Stimulated activated CD4-positive, alpha-beta T cell treated with anti-CD3 and anti-CD28 coated beads, Interleukin-1b, Interleukin-23, amount 100 ng/mL, for 4 hours (primary cell): ENCODE data around the gene TNFSF12.

Source experiments
- DNase-seq, 2 donors: peaks; one replicate each; pipeline ENCODE4 v3.0.0-alpha.2; 2020; ENCODE audit warnings: low read depth in 2 of 2

TNFSF12 gene

DNA sequence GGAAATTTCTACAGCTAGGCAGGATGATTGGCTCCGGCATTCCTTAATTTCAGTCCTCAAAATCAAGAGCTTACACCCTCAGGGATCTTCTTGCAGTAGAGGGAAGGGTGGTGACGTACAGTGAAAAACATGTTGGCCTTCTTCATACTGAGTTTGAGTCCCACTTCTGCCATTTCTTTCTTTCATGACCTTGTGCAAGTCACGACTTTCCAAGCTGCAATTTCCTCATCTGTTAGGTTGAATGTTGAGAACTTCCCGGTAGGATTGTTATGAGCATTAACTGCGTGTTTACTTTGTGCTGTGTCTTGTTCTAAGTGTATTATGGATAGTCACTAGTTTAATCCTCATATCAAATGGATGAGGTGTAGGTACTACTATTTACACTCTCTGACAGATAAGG is 20.7 kb downstream of the TNFSF12 start:
- no peak for DNase-seq

DNA sequence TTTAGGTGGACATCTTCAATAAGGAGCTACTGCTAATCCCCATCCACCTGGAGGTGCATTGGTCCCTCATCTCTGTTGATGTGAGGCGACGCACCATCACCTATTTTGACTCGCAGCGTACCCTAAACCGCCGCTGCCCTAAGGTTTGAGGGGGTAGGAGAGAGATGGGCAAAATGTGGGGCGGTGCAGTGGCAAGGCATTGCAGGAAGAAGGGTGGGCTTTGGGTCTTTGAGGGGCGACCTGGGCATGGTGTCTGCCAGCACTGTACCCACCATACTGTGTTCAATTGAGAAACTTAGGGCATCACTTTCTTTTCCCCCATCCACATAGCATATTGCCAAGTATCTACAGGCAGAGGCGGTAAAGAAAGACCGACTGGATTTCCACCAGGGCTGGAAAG is 21.5 kb downstream of the TNFSF12 start:
- no peak for DNase-seq

DNA sequence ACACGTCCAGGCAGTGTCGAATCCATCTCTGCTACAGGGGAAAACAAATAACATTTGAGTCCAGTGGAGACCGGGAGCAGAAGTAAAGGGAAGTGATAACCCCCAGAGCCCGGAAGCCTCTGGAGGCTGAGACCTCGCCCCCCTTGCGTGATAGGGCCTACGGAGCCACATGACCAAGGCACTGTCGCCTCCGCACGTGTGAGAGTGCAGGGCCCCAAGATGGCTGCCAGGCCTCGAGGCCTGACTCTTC is 23.4 kb downstream of the TNFSF12 start:
- DNase-seq, result no peak

DNA sequence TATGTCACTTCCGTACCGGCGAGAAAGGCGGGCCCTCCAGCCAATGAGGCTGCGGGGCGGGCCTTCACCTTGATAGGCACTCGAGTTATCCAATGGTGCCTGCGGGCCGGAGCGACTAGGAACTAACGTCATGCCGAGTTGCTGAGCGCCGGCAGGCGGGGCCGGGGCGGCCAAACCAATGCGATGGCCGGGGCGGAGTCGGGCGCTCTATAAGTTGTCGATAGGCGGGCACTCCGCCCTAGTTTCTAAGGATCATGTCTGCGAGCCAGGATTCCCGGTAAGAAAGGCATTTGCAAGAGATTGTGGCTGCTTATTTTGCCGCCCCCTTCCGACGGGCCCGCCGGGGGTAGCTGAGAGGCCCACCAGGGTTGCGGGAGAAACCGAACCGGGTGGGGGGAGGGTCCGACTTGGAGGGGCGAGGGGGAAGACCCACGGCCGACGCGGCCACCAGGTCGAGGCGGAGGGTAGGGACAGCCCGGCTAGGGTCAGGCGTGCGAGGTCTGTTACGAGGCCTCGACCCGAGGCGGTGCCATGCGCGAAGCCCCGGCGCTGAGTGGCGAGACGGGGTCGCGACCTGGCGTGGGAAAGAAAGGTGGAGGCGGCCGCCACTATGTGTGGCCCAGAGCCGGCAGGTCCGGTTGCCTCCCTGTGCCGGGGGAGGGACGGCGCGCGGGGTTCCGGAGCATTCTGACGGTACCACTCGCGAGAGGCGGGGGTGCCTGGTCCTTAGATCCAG is 23.9 kb downstream of the TNFSF12 start:
- peak; percentile 99 to 100 for DNase-seq

DNA sequence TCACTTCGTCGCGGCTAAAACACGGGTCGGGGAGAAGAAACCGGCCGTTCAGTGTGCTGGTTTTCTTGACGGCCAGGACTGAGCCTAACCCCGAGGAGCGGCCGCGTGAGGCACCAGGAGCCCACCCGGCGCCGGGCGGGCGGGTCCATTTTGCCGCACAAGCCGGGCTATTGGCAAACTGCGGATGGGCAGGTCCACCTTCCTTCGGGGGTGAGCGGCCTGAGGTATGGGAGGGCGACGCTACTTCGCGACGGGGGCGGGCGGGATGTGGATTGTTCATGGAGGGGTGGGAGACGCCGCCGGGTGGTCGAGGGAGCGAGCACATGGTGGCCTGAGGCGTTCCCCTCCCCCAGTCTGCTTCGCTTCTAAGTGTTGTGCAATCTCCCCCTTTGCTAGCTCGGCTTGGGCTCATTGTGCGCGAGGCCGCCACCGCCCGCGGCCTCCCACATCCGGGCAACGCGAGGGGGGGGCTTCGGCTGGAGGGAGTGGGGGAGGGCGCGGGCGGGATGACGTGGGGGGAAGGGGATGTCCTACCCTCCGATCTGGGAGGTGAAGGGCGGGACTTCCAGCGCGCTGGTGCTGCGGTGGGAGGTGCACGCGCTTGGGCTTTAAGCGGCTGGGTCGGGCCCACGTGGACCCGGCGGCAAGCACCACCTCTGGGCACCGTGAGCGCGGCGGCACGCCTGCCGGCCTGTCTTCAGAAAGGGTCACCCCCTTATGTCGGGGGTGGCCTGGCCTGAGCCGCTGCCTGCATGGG is 24.6 kb downstream of the TNFSF12 start:
- DNase-seq, result peak; percentile 89 to 92

DNA sequence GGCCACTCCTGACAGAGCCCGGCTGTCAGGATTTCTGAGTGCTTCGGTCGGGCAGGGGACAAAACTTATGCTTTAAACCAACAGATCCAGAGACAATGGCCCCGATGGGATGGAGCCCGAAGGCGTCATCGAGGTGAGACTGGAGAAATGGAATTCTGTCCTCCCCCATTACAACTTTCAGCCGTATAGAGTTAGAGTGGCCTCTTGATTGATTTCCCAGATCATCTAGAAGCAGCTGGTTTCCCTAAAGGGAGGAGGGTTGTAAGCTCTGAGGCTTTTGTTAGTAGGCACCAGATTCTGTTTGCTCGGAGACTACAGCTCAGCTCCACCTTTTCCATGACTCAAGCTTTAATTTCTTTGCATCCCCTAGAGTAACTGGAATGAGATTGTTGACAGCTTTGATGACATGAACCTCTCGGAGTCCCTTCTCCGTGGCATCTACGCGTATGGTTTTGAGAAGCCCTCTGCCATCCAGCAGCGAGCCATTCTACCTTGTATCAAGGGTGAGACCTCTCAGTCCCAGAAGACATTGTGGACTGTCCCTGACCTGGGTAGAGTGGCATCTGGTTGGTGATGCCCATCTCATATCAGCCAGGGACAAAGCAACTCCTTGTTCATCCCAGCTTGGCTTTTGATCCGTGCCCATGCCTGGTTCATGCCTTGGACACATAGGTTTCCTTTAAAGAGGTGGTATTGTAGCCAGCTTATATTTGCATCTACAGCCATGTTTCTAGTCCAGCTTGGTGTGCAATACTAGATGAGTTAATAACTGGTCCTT is 25.5 kb downstream of the TNFSF12 start:
- DNase-seq, result no peak

DNA sequence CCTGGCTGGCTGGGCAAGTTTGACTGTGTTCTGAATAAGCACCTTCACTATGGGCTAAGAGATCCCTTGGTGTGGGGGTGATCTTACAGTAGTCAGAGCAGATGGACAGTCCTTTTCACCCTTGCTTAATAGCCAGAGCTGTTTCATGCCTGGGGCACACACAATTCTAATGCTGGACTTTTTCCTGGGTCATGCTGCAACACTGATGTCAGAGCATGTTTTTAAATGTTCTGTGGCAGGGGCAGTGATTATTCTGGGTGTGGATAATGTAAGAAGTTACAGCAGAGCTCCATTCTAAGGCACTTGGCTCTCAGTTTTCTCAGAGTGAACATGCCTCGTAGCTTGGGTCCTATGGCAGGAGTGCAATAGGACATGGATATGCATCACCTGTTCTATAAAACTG is 26.6 kb downstream of the TNFSF12 start:
- no peak for DNase-seq

DNA sequence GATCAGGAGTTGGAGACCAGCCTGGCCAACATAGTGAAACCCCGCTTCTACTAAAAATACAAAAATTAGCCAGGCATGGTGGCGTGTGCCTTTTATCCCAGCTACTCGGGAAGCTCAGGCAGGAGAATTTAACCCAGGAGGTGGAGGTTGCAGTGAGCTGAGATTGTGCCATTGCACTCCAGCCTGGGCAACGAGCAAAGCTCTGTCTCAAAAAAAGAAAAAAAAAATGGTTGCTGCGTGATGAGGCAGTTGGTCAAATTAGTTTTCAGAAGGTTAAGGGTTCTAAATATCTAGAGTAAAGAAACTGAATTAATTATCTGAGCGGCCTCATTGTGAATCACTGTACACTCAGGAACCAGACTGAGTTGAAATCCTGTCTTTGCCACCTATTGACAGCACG is 27.1 kb downstream of the TNFSF12 start:
- DNase-seq, result no peak

DNA sequence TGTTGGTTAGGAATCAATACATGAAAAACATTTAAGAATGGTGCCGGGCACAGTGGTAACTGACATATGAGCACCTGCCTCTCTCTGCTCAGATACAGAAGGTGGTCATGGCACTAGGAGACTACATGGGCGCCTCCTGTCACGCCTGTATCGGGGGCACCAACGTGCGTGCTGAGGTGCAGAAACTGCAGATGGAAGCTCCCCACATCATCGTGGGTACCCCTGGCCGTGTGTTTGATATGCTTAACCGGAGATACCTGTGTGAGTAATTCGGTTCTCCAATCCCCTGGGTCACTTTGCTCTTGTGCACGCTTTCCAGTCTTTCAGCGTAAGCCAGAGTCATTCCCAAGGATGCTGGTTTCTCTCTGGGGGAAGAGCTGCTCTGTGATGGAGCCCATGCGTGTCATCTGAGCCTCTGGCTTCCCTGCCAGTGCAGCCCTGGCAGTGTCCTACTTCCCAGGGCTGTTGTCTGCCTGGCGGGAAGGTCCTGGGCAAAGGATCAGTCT is 27.6 kb downstream of the TNFSF12 start:
- DNase-seq, result no peak

DNA sequence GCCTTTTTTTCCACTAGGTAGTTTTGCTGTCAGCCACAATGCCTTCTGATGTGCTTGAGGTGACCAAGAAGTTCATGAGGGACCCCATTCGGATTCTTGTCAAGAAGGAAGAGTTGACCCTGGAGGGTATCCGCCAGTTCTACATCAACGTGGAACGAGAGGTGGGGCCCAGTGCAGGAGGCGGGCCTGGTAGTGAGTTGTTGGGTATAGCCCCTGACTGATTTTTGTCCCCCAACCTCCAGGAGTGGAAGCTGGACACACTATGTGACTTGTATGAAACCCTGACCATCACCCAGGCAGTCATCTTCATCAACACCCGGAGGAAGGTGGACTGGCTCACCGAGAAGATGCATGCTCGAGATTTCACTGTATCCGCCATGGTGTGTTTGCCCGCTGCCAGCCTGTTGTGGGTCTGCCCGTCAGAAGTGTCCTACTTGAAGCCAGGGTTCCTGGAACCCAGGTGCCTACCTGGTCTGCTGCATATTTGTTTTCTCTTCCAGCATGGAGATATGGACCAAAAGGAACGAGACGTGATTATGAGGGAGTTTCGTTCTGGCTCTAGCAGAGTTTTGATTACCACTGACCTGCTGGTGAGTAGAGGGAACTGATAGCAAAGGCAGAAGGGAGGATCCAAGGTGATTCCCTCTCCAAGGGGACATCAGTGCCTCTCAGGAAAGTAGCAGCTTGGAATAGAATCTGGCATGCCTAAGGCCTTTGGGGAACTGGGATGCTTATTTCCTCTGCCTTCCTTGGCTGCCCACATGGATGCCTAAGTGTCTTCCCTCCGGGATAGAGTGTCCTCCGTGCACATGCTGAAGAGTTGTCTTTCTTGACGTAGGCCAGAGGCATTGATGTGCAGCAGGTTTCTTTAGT is 28.7 kb downstream of the TNFSF12 start:
- no peak for DNase-seq

DNA sequence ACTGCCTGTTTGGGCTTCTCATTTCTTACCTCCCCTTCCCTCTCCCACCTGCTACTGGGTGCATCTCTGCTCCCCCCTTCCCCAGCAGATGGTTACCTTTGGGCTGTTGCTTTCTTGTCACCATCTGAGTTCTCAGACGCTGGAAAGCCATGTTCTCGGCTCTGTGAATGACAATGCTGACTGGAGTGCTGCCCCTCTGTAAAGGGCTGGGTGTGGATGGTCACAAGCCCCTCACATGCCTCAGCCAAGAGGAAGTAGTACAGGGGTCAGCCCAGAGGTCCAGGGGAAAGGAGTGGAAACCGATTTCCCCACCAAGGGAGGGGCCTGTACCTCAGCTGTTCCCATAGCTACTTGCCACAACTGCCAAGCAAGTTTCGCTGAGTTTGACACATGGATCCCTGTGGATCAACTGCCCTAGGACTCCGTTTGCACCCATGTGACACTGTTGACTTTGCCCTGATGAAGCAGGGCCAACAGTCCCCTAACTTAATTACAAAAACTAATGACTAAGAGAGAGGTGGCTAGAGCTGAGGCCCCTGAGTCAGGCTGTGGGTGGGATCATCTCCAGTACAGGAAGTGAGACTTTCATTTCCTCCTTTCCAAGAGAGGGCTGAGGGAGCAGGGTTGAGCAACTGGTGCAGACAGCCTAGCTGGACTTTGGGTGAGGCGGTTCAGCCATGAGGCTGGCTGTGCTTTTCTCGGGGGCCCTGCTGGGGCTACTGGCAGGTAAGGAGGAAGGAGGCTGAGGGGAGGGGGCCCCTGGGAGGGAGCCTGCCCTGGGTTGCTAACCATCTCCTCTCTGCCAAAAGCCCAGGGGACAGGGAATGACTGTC is 30.4 kb downstream of the TNFSF12 start, which contains the start of gene CD68:
TSS of gene CD68 (plus strand) at position 638 of the 833 bp plus-strand sequence. CDS start at position 678, 40 bp downstream.
- peak; percentile 57 to 58 for DNase-seq

DNA sequence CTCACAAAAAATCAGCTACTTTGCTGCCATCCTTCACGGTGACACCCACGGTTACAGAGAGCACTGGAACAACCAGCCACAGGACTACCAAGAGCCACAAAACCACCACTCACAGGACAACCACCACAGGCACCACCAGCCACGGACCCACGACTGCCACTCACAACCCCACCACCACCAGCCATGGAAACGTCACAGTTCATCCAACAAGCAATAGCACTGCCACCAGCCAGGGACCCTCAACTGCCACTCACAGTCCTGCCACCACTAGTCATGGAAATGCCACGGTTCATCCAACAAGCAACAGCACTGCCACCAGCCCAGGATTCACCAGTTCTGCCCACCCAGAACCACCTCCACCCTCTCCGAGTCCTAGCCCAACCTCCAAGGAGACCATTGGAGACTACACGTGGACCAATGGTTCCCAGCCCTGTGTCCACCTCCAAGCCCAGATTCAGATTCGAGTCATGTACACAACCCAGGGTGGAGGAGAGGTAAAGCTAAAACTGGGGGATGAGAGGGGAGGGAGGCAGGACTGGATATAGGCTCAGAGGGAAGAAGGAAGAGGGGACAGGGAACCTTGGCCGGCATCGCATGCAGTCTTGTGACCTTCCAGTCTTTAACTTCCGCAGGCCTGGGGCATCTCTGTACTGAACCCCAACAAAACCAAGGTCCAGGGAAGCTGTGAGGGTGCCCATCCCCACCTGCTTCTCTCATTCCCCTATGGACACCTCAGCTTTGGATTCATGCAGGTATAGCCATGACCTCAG is 31.2 kb downstream of the TNFSF12 start:
- no peak for DNase-seq

DNA sequence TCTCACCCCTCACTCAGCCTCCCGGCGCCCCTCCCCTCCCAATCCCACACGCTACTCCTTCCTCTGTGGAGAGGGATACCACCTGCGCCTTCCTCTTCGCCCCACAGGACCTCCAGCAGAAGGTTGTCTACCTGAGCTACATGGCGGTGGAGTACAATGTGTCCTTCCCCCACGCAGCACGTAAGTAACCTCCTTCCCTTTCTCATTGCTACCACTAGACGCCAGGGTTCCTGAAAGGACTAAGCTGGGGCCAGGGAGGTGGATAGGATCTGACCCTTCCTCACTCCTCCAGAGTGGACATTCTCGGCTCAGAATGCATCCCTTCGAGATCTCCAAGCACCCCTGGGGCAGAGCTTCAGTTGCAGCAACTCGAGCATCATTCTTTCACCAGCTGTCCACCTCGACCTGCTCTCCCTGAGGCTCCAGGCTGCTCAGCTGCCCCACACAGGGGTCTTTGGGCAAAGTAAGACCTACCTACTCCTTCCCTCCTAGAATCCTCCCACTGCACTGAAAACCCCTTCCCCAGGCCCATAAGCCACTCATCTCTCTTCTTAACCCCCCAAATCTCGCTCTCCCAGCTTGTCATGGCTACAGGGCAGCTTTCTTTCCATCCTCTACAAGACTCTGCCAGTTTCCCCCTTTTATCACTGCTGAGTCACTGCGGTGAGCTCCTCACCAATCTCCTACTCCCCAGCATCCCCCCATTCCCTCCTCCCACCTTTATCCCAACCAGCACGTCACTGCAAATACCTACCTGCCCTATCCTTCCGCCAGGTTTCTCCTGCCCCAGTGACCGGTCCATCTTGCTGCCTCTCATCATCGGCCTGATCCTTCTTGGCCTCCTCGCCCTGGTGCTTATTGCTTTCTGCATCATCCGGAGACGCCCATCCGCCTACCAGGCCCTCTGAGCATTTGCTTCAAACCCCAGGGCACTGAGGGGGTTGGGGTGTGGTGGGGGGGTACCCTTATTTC is 32.0 kb downstream of the TNFSF12 start:
- no peak for DNase-seq

DNA sequence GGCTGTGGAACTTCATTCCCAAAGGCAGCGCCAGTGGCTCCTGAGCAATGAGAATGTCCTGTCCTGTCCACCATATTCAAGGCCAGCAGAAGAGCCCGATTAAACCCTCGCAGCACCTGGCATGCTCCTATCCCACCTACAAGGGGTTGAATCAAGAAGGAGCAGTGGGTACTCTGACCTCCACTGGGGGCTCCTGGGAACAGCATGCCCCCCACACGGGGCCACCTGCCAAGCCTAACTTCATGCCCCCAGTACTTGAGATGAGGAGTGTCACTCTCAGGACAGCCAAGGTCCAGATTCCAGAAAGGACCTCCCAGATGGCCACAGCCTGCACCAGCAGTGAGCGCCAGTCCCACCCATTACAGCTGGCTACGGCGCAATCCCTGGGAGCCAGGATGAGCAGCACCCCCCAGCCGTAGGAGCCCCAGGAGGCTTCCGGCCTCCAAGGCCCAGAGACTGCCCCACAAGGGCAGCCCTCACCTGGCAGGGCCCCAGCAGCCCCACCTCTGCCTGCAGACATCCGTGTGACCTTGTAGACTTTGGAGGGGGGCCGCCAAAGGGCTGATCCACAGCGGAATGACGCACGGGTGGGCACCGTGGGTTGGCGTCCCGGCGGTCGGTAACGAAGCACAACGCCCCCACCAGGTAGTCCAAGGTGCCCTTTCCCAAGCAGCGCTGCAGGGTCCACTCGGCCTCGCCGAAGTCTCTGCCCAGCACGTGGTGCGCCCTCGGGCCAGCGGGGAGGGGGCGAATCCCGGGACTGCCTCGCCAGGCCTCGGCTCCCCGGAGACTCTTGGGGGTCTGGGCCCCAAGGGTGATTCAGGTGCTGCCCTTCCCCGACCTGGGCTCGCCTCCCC is 33.8 kb downstream of the TNFSF12 start:
- no peak for DNase-seq

DNA sequence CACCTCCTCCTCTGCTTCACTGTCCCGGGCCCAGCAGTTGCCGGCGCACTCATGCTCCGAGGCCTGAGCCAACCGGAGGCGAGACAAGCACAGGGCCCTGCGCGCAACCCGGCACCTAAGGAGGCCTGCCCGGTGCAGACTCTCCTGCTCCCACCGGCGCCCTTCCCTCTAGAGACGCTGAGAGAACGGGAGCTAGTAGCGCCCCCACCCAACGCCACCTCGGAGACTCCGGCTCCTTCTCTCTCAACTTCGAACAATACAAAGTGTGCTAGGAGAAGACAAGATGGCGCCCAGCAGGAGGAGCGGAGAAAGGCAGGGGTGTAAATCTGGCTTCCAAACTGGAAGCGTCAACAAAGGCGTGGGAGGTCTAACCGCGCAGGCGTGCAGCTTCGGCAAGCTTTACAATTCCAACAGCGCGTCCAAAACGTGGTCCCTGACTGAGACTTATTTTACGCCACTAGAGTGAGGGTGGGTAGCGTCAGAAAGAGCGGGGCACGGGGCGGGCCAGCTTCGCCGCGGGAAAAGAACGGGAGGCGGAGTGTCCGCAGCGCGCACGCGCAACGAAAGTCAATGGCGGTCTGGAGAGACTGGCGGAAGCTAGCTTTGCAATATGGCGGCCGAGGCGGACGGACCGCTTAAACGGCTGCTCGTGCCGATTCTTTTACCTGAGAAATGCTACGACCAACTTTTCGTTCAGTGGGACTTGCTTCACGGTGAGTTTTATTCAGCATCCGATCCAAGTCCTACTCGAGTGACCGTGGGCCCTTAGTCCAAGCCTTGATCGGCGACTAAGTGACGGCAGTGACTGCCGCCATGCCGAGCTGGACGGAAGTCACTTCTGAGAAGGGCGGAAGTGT is 34.6 kb downstream of the TNFSF12 start, which contains the start of gene MPDU1:
TSS of gene MPDU1 (plus strand) at position 600 of the 857 bp plus-strand sequence. CDS start at position 611, 11 bp downstream.
- DNase-seq, result peak; percentile 89 to 92

DNA sequence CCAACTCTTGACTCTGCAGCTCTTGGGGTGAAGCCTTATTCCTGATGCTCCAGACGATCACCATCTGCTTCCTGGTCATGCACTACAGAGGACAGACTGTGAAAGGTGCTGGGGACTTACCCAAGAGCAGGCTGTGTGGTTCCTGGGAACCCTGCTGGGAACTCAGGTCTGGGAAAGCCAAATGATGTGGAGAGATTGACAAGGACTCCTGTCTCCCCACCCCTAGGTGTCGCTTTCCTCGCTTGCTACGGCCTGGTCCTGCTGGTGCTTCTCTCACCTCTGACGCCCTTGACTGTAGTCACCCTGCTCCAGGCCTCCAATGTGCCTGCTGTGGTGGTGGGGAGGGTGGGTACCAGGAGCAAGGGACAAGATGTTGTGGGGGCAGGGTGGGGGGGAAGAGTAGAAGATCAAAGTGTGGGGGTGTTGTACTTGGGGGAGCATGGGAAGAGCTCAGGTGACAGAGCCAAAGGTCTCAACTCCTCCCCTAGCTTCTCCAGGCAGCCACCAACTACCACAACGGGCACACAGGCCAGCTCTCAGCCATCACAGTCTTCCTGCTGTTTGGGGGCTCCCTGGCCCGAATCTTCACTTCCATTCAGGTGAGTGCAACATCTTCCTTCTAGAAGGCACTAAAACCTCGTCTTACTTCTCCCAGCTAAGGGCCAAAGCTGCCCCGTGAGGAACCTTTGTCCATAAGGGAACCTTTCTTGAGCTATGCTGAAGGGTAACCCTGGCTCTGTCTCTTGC is 38.0 kb downstream of the TNFSF12 start:
- no peak for DNase-seq
